ENCODE results near the gene ATXN1. TPM values are rescaled to one million over a fixed set of nuclear protein-coding genes. Genes with fewer than 3 reads are reported as not detected.

Gene ATXN1
- polyA plus RNA-seq, 1 donor (not counting 4 experiments of a cell fraction or from before 2014, with no cell fraction given): 9.7 TPM

GRCh38 chr6:16621002-16621401 lies 140.3 kb downstream of the ATXN1 start:
- H2AFZ ChIP-seq (ENCODE audit: control insufficient read depth, low read length): no peak overlapping the region
- H3K4me1 ChIP-seq (ENCODE audit: control insufficient read depth, extremely low read depth, insufficient read depth, low read length): no peaks in the 10 kb centered on the region
- no peaks in the 10 kb centered on the region for H3K79me2 ChIP-seq (ENCODE audit: control insufficient read depth, insufficient read depth, low read length)
- H4K20me1 ChIP-seq (ENCODE audit: control insufficient read depth, extremely low read depth, insufficient read depth, low read length): no peaks in the 10 kb centered on the region
- no peaks in the 10 kb centered on the region for H3K36me3 ChIP-seq (ENCODE audit: control insufficient read depth in 2 of 2, extremely low read depth in 1 of 2, insufficient read depth in 2 of 2, low read length in 2 of 2)
- dilution Hi-C loops (cut with MboI; ENCODE audit: extremely low pct_ligation_motif_present, low sequenced_read_pairs): no loop called here
- no peak overlapping the region for H3K27ac ChIP-seq (ENCODE audit: control insufficient read depth, insufficient read depth, low read length)
- no peak overlapping the region for H3K4me2 ChIP-seq (ENCODE audit: control insufficient read depth, extremely low read depth, insufficient read depth, low read depth, low read length)
- H3K4me3 ChIP-seq (ENCODE audit: control insufficient read depth in 2 of 3, extremely low read depth in 1 of 3, insufficient read depth in 2 of 3, low read depth in 1 of 3, low read length in 3 of 3): no peak overlapping the region
- H3K27me3 ChIP-seq (ENCODE audit: control insufficient read depth, extremely low read depth, insufficient read depth, low read length): no peaks in the 10 kb centered on the region
- no peaks in the 10 kb centered on the region for H3K9me1 ChIP-seq (ENCODE audit: control insufficient read depth, extremely low read depth, insufficient read depth, low read length)
- no peak overlapping the region for H3K9ac ChIP-seq (ENCODE audit: control insufficient read depth, extremely low read depth, insufficient read depth, low read length)
- H3K9me3 ChIP-seq (ENCODE audit: control insufficient read depth, low read depth, low read length): no peaks in the 10 kb centered on the region
- FAIRE-seq (no peak), DNase-seq (ENCODE audit: low read depth, low spot score) (no peak)
- TF ChIP-seq EZH2 (IDR thresholded peaks at IDR 0.05; ENCODE audit: low read length) (no peak), CTCF (optimal IDR thresholded peaks at IDR 0.05 in 1 of 3, IDR thresholded peaks at IDR 0.05 in 1 of 3, conservative IDR thresholded peaks at IDR 0.05 in 1 of 3; ENCODE audit: extremely low read depth in 1 of 3, insufficient read depth in 2 of 3, low read length in 3 of 3) (no peak)

- no peaks in the 10 kb centered on the region for H3K79me2 ChIP-seq (ENCODE audit: control insufficient read depth, insufficient read depth, low read length)
Observed at GRCh38 chr6:16619777-16620176, 141.5 kb downstream of the ATXN1 start.

More at GRCh38 chr6:16619777-16620176, 141.5 kb downstream of the ATXN1 start:
- Histone ChIP-seq H3K9ac (ENCODE audit: control insufficient read depth, extremely low read depth, insufficient read depth, low read length) (no peak overlapping the region), H3K27ac (ENCODE audit: control insufficient read depth, insufficient read depth, low read length) (no peak overlapping the region), H2AFZ (ENCODE audit: control insufficient read depth, low read length) (no peak overlapping the region), H3K4me1 (ENCODE audit: control insufficient read depth, extremely low read depth, insufficient read depth, low read length) (no peaks in the 10 kb centered on the region), H3K9me1 (ENCODE audit: control insufficient read depth, extremely low read depth, insufficient read depth, low read length) (no peaks in the 10 kb centered on the region), H4K20me1 (ENCODE audit: control insufficient read depth, extremely low read depth, insufficient read depth, low read length) (no peaks in the 10 kb centered on the region), H3K4me2 (ENCODE audit: control insufficient read depth, extremely low read depth, insufficient read depth, low read depth, low read length) (no peak overlapping the region), H3K36me3 (ENCODE audit: control insufficient read depth in 2 of 2, extremely low read depth in 1 of 2, insufficient read depth in 2 of 2, low read length in 2 of 2) (no peaks in the 10 kb centered on the region), H3K9me3 (ENCODE audit: control insufficient read depth, low read depth, low read length) (no peaks in the 10 kb centered on the region), H3K27me3 (ENCODE audit: control insufficient read depth, extremely low read depth, insufficient read depth, low read length) (no peaks in the 10 kb centered on the region), H3K4me3 (ENCODE audit: control insufficient read depth in 2 of 3, extremely low read depth in 1 of 3, insufficient read depth in 2 of 3, low read depth in 1 of 3, low read length in 3 of 3) (no peak overlapping the region)
- DNase-seq (ENCODE audit: low read depth, low spot score) (no peak), FAIRE-seq (no peak)
- no peak for TF ChIP-seq CTCF (optimal IDR thresholded peaks at IDR 0.05 in 1 of 3, IDR thresholded peaks at IDR 0.05 in 1 of 3, conservative IDR thresholded peaks at IDR 0.05 in 1 of 3; ENCODE audit: extremely low read depth in 1 of 3, insufficient read depth in 2 of 3, low read length in 3 of 3)
- TF ChIP-seq EZH2 (IDR thresholded peaks at IDR 0.05; ENCODE audit: low read length): no peak
- dilution Hi-C loops (cut with MboI; ENCODE audit: extremely low pct_ligation_motif_present, low sequenced_read_pairs): no loop called here

Measured in keratinocyte (primary cell).